Endometrial microvascular endothelial cells (primary cell): ENCODE data around the gene CEBPG. TPM values are rescaled to one million over a fixed set of nuclear protein-coding genes. Genes with fewer than 3 reads are reported as not detected.

Experiments
- in situ Hi-C: cut with HindIII; loops from 2 replicates; pipeline ENCODE4 v1.10.0; 2017; ENCODE audit warnings: low sequenced_read_pairs, low pct_unique_long_range_greater_than_20kb; ENCODE audit errors: inconsistent ontology term
- total RNA-seq: library from RNA; depleted of rRNA; stranded (reverse); fragments of >200 nt; gene quantifications from one replicate; pipeline ENCODE4 v1.2.3, GENCODE V29; 2015; ENCODE audit errors: inconsistent ontology term

The CEBPG gene
- total RNA-seq, 1 donor from 2014 or later = 16.4 TPM

GRCh38 chr19:33413426-33413725 lies 39.9 kb downstream of the CEBPG start:
- in situ Hi-C loops = loop anchor here (10.0 kb wide), 1 partner anchor 351 kb away; no protein-coding TSS in a partner anchor

GRCh38 chr19:33413868-33414666 lies 40.6 kb downstream of the CEBPG start:
- in situ Hi-C loops = loop anchor here (10.0 kb wide), 1 partner anchor 351 kb away; no protein-coding TSS in a partner anchor

- in situ Hi-C loops = loop anchor here (10.0 kb wide), 1 partner anchor 350 kb away; no protein-coding TSS in a partner anchor
Measured at GRCh38 chr19:33414667-33415605, 41.4 kb downstream of the CEBPG start.

- in situ Hi-C loops = loop anchor here (10.0 kb wide), 1 partner anchor 348 kb away; no protein-coding TSS in a partner anchor
Measured at GRCh38 chr19:33416307-33417215, 43.1 kb downstream of the CEBPG start.

- in situ Hi-C loops = loop anchor here (10.0 kb wide), 1 partner anchor 347 kb away; no protein-coding TSS in a partner anchor
Measured at GRCh38 chr19:33417751-33418150, 44.2 kb downstream of the CEBPG start.

- in situ Hi-C loops = loop anchor here (10.0 kb wide), 1 partner anchor 346 kb away; no protein-coding TSS in a partner anchor
Measured at GRCh38 chr19:33418461-33418860, 45.0 kb downstream of the CEBPG start.

GRCh38 chr19:33418871-33419787 lies 45.6 kb downstream of the CEBPG start:
- in situ Hi-C loops = loop anchor here (10.0 kb wide), 1 partner anchor 346 kb away; no protein-coding TSS in a partner anchor

- in situ Hi-C loops = loop anchor here (10.0 kb wide), 1 partner anchor 345 kb away; no protein-coding TSS in a partner anchor
Measured at GRCh38 chr19:33419788-33420130, 46.2 kb downstream of the CEBPG start.

GRCh38 chr19:33420821-33421220 lies 47.3 kb downstream of the CEBPG start:
- in situ Hi-C loops = no loop called here

- in situ Hi-C loops = no loop called here
Measured at GRCh38 chr19:33421368-33421767, 47.9 kb downstream of the CEBPG start.

GRCh38 chr19:33422369-33423180 lies 49.1 kb downstream of the CEBPG start:
- in situ Hi-C loops = no loop called here

- in situ Hi-C loops = no loop called here
Measured at GRCh38 chr19:33424181-33424580, 50.7 kb downstream of the CEBPG start.

GRCh38 chr19:33426621-33427361 lies 53.3 kb downstream of the CEBPG start:
- in situ Hi-C loops = no loop called here

- in situ Hi-C loops = no loop called here
Measured at GRCh38 chr19:33427801-33428626, 54.5 kb downstream of the CEBPG start.

- in situ Hi-C loops = no loop called here
Measured at GRCh38 chr19:33428627-33429125, 55.2 kb downstream of the CEBPG start.
